Fibroblast of lung (primary cell): Measurements from ENCODE around the gene CCDC116. TPM values are rescaled to one million over a fixed set of nuclear protein-coding genes. Genes with fewer than 3 reads are reported as not detected.

ENCODE experiments used
- DNase-seq, 2 donors: peaks; one replicate each; pipeline versions ENCODE4 v3.0.0 to v3.0.0-alpha.2; 2010; ENCODE audit warnings: low read depth in 2 of 2
- H2AFZ ChIP-seq: 2 replicates; pipeline ENCODE4 v1.5.1; 2012; ENCODE audit warnings: low read length, control low read depth, inconsistent platforms
- H3K27ac ChIP-seq: 2 replicates; pipeline ENCODE4 v1.5.1; 2011; ENCODE audit warnings: low read length, control low read depth; ENCODE audit not compliant: insufficient read depth
- H3K27me3 ChIP-seq: 2 replicates; pipeline ENCODE4 v1.5.1; 2011; ENCODE audit warnings: mild to moderate bottlenecking, low read length; ENCODE audit not compliant: control insufficient read depth, insufficient read depth
- H3K36me3 ChIP-seq: 2 replicates; pipeline ENCODE4 v1.5.1; 2011; ENCODE audit warnings: low read length; ENCODE audit not compliant: control insufficient read depth, insufficient read depth
- H3K4me1 ChIP-seq: 2 replicates; pipeline ENCODE4 v1.5.1; 2011; ENCODE audit warnings: low read length; ENCODE audit not compliant: control insufficient read depth, insufficient read depth; ENCODE audit errors: extremely low read depth
- H3K4me2 ChIP-seq: 2 replicates; pipeline ENCODE4 v1.5.1; 2011; ENCODE audit warnings: low read length, control low read depth; ENCODE audit not compliant: insufficient read depth; ENCODE audit errors: extremely low read depth
- H3K4me3 ChIP-seq, 4 experiments: fragments of 200-600 bp in 1 of 4; sonication (generic) in 1 of 4; replicated peaks in 1 of 4; 2 replicates each; pipeline ENCODE4 v1.5.1; 2011 to 2016; ENCODE audit warnings: low read length in 4 of 4, low read depth in 3 of 4, mild to moderate bottlenecking in 3 of 4, control low read depth in 2 of 4, inconsistent platforms in 1 of 4, mixed read lengths in 1 of 4; ENCODE audit not compliant: insufficient read depth in 1 of 4; ENCODE audit errors: control extremely low read depth in 1 of 4
- H3K79me2 ChIP-seq: 2 replicates; pipeline ENCODE4 v1.5.1; 2012; ENCODE audit warnings: mild to moderate bottlenecking, low read length, inconsistent platforms; ENCODE audit not compliant: control insufficient read depth, insufficient read depth
- H3K9ac ChIP-seq: 2 replicates; pipeline ENCODE4 v1.5.1; 2011; ENCODE audit warnings: mild to moderate bottlenecking, low read length, control low read depth; ENCODE audit not compliant: insufficient read depth
- H3K9me3 ChIP-seq: 2 replicates; pipeline ENCODE4 v1.5.1; 2012; ENCODE audit warnings: low read depth, low read length; ENCODE audit not compliant: control insufficient read depth, insufficient read depth
- H4K20me1 ChIP-seq: 2 replicates; pipeline ENCODE4 v1.5.1; 2011; ENCODE audit warnings: low read length; ENCODE audit not compliant: control insufficient read depth, insufficient read depth; ENCODE audit errors: extremely low read depth
- CTCF ChIP-seq, 2 donors: IDR thresholded peaks in 1 of 2; conservative IDR thresholded peaks in 1 of 2; 1 replicate in 1 of 2; 2 replicates in 1 of 2; pipeline ENCODE4 v1.5.1; 2011 to 2012; ENCODE audit warnings: low read length in 2 of 2, control low read depth in 1 of 2, inconsistent platforms in 1 of 2, low read depth in 1 of 2, mild to moderate bottlenecking in 1 of 2
- EZH2 ChIP-seq: IDR thresholded peaks from 2 replicates; pipeline ENCODE4 v1.5.1; 2012; ENCODE audit warnings: low read length, control low read depth, mild to moderate bottlenecking; ENCODE audit errors: missing control alignments
- polyA plus RNA-seq, 2 donors: library from polyadenylated mRNA; depleted of rRNA in 1 of 2; stranded (reverse) in 1 of 2; unstranded in 1 of 2; fragments of >200 nt; gene quantifications; 2 replicates each; pipeline ENCODE4 v1.2.1, GENCODE V29; 2011 to 2012; ENCODE audit warnings: missing spikeins in 1 of 2
- total RNA-seq: library from RNA; depleted of rRNA; stranded (reverse); fragments of >200 nt; gene quantifications from 2 replicates; pipeline ENCODE4 v1.2.1, GENCODE V29; 2014

The CCDC116 gene
- total and polyA plus RNA-seq, 2 donors (not counting 1 experiment from before 2014, with no cell fraction given) = 0.03 to 0.17 TPM

- H3K9me3 ChIP-seq = no peaks in the 10 kb centered on the region
- DNase-seq = no peak
- H3K27ac ChIP-seq = peak overlapping the region; percentile 71
Measured at GRCh38 chr22:21666786-21667185, 34.2 kb downstream of the CCDC116 start.

GRCh38 chr22:21669026-21669425 is 36.5 kb downstream of the CCDC116 start:
- Histone ChIP-seq H4K20me1 (no peaks in the 10 kb centered on the region), H3K4me3 (no peak overlapping the region), H3K27me3 (no peaks in the 10 kb centered on the region), H3K27ac (no peak overlapping the region), H3K9me3 (no peaks in the 10 kb centered on the region), H3K4me1 (no peaks in the 10 kb centered on the region), H3K9ac (no peak overlapping the region), H3K36me3 (peaks cover 12% of the 10 kb centered on the region), H2AFZ (no peak overlapping the region), H3K4me2 (no peak overlapping the region), H3K79me2 (peaks cover 10% of the 10 kb centered on the region)
- TF ChIP-seq EZH2 (no peak), CTCF (conservative IDR thresholded peaks at IDR 0.05 in 1 of 2, IDR thresholded peaks at IDR 0.05 in 1 of 2; ENCODE audit: low read depth in 1 of 2, low read length in 2 of 2) (no peak)
- no peak for DNase-seq

More at GRCh38 chr22:21666786-21667185, 34.2 kb downstream of the CCDC116 start:
- Histone ChIP-seq H4K20me1 (no peaks in the 10 kb centered on the region), H3K4me3 (peak overlapping the region; percentile 46 to 90 (median 75)), H3K4me2 (peak overlapping the region; percentile 11), H3K4me1 (no peaks in the 10 kb centered on the region), H3K36me3 (peaks cover 5% of the 10 kb centered on the region), H3K27me3 (no peaks in the 10 kb centered on the region), H3K9ac (no peak overlapping the region), H2AFZ (no peak overlapping the region), H3K79me2 (peaks cover 10% of the 10 kb centered on the region)
- TF ChIP-seq EZH2 = no peak
- TF ChIP-seq CTCF (conservative IDR thresholded peaks at IDR 0.05 in 1 of 2, IDR thresholded peaks at IDR 0.05 in 1 of 2; ENCODE audit: low read depth in 1 of 2, low read length in 2 of 2) = no peak

- Histone ChIP-seq H4K20me1 (no peaks in the 10 kb centered on the region), H3K9ac (no peak overlapping the region), H3K36me3 (peaks cover 12% of the 10 kb centered on the region), H3K9me3 (no peaks in the 10 kb centered on the region), H3K4me3 (no peak overlapping the region), H3K27ac (no peak overlapping the region), H3K27me3 (no peaks in the 10 kb centered on the region), H3K4me1 (no peaks in the 10 kb centered on the region), H2AFZ (no peak overlapping the region), H3K79me2 (peaks cover 9% of the 10 kb centered on the region), H3K4me2 (no peak overlapping the region)
- TF ChIP-seq EZH2 = no peak
- no peak for TF ChIP-seq CTCF (conservative IDR thresholded peaks at IDR 0.05 in 1 of 2, IDR thresholded peaks at IDR 0.05 in 1 of 2; ENCODE audit: low read depth in 1 of 2, low read length in 2 of 2)
- no peak for DNase-seq
Measured at GRCh38 chr22:21672107-21672629, 39.6 kb downstream of the CCDC116 start.
